HG03108 (cell line): ENCODE data around the gene CDC42EP4.

ENCODE experiments used
- ATAC-seq: cut with Tn5 transposase; IDR thresholded peaks from one replicate; pipeline ENCODE4 v1.9.1; 2021; ENCODE audit warnings: moderate library complexity; ENCODE audit not compliant: unreplicated experiment

Gene CDC42EP4

GRCh38 chr17:73257516-73257915 lies 54.3 kb downstream of the CDC42EP4 start:
- ATAC-seq = no peak

GRCh38 chr17:73256220-73256619 lies 55.6 kb downstream of the CDC42EP4 start:
- ATAC-seq = no peak

GRCh38 chr17:73255671-73256181 lies 56.1 kb downstream of the CDC42EP4 start:
- no peak for ATAC-seq

- ATAC-seq = no peak
Observed at GRCh38 chr17:73251871-73252270, 59.9 kb downstream of the CDC42EP4 start.

- no peak for ATAC-seq
Observed at GRCh38 chr17:73250851-73251640, 60.8 kb downstream of the CDC42EP4 start.

- ATAC-seq = no peak
Observed at GRCh38 chr17:73249700-73250099, 62.1 kb downstream of the CDC42EP4 start.

- no peak for ATAC-seq
Observed at GRCh38 chr17:73248532-73248931, 63.3 kb downstream of the CDC42EP4 start.

- no peak for ATAC-seq
Observed at GRCh38 chr17:73247726-73248125, 64.1 kb downstream of the CDC42EP4 start.

- no peak for ATAC-seq
Observed at GRCh38 chr17:73240561-73240960, 71.2 kb downstream of the CDC42EP4 start.

GRCh38 chr17:73237714-73238113 lies 74.1 kb downstream of the CDC42EP4 start:
- no peak for ATAC-seq

- no peak for ATAC-seq
Observed at GRCh38 chr17:73234736-73235135, 77.1 kb downstream of the CDC42EP4 start.
